HG02642 (cell line): ENCODE measurements around the gene MAGEC2.

ENCODE experiments used
- ATAC-seq: cut with Tn5 transposase; IDR thresholded peaks from one replicate; pipeline ENCODE4 v1.9.1; 2021; ENCODE audit warnings: mild to moderate bottlenecking; ENCODE audit not compliant: unreplicated experiment, poor library complexity

Gene MAGEC2, protein sequence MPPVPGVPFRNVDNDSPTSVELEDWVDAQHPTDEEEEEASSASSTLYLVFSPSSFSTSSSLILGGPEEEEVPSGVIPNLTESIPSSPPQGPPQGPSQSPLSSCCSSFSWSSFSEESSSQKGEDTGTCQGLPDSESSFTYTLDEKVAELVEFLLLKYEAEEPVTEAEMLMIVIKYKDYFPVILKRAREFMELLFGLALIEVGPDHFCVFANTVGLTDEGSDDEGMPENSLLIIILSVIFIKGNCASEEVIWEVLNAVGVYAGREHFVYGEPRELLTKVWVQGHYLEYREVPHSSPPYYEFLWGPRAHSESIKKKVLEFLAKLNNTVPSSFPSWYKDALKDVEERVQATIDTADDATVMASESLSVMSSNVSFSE

GRCh38 chrX:142204522-142205433 is at the start of gene MAGEC2:
TSS of gene MAGEC2 (minus strand) at chrX:142205290. CDS start at chrX:142203987, 1,303 bp downstream.
- no peak for ATAC-seq

GRCh38 chrX:142251680-142252079 is 46.6 kb upstream of the MAGEC2 start:
- no peak for ATAC-seq

- no peak for ATAC-seq
Observed at GRCh38 chrX:142251202-142251601, 46.1 kb upstream of the MAGEC2 start.

GRCh38 chrX:142250502-142250901 is 45.4 kb upstream of the MAGEC2 start:
- no peak for ATAC-seq

DNA sequence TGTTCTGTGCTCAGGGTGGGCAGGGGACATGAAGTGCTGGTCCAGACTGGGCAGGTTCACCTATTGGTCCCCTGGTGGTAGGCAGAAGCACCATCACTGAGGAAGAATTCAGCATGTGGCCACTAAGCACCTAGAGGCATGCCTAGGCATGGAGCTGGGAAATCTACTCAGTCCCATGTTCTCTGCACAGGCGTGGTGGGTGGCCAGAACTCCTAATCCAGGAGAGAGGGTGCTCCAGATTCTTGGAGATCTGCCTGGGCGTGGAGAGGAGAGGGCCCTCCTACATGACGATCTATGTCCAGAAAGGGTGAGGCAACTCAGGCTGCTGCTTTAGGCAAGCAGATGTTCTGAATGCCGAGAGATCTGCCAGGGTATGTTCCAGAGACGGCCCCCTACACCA is 44.6 kb upstream of the MAGEC2 start:
- ATAC-seq: no peak

DNA sequence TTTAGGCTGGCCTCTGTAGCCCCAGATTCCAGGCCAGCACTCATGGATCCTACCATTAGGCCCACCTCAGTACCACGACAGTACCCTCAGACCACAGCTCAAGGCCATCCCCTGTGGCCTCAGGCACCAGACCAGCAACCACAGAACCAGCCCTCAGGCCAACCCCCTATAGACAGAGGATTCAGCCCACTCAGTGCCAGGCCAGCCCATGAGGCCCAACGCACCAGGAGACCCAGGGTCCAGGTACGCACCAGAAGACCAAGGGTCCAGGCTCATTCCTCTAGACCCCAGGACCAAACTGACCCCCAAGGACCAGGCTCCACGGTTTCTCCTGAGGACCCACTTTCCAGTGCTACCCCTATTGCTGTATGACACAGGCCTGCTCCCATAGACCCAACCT is 39.5 kb upstream of the MAGEC2 start:
- no peak for ATAC-seq

DNA sequence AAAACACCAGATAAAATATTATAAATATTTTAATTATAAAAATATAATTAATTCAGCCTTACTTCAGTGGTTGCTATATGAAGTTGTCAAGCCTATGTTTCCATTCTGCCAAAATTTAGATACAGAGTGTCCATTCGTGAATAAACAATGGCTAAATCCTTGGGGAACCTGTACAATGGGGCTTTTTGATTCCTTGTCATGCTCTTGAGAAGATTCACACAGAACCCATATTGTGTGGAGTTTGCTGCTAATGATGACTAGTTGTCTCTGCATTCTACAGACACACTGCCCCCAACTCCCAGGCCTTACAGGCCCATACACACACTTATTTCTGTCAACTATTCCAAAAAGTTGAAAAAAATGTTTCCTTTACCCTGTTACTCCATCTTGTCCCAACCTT is 33.4 kb upstream of the MAGEC2 start:
- no peak for ATAC-seq

DNA sequence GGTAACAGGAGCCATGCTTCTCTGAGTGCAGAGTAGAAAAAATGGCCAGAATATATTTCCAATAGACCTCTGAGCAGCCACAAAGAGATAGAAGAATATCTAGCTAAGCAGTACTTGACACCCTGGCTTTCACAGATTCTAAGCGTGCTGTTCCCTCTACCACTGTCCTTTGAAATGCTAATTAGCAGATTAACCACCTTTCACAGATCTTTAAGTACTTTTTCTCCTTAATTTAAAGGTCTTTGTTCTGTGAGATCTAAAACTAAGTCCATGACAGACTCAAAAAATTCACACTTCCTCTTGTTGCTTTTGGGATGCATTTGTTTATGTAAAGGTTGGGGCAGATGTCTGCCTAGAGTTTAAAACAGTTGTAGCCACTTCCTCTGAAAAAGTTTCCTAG is 28.3 kb upstream of the MAGEC2 start:
- ATAC-seq: no peak

DNA sequence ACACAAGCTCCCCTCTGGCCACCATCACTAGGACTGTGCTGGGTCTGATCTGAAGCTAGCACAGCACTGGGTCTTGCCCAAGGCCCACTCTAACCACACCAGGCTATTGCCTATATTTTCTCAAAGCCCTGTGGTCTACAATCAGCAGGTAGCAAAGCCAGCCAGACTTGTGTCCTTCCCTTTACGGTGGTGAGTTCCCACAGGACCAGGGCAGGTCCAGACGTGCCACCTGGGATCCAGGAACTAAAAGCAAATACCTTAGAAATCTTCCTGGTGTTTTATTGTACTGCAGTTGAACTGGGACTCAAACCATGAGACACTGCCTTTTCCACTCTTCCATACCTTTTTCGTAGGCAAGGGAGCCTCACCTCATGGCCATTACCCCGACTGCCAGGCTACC is 9.0 kb upstream of the MAGEC2 start:
- no peak for ATAC-seq

- no peak for ATAC-seq
Observed at GRCh38 chrX:142201113-142201512, 4.0 kb downstream of the MAGEC2 start.

- no peak for ATAC-seq
Observed at GRCh38 chrX:142186103-142186502, 19.0 kb downstream of the MAGEC2 start.

DNA sequence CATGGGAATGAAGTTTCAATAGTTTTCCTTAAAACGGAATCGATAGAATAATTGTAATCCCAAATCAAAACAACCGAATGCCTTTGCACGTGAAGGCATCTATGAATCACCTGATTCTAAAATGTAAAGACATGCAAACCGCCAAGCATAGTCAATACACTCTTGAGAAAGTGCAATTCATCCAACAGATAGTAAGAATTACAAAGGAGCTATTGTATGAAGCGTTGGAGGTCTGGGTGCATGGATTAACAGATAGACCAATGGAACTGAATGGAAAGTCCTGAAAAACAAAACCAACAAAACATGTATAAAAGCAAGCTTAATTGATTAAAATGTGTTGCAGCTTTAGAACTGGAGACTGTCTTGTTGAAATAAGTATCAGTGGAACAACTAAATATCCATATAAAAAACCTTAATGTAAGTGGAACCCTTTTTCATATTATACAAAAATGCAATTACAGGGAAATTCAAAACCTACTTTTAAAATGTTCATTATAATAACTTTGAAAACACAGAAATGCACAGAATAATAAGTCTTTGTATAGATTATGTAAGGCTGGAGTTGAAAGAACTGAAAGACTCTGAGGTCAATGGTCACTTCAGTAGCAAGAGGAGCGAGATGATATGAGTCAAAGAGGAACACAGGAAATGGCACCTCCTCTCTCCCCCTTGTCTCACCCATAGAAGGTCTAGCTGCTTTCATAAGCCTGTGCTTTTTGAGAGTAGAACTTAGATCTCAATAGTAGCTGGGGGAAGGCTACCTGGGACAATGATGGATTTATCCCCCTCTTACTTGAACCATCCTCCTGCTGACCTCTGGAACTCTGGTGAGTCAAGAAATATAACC is 20.1 kb downstream of the MAGEC2 start:
- no peak for ATAC-seq

DNA sequence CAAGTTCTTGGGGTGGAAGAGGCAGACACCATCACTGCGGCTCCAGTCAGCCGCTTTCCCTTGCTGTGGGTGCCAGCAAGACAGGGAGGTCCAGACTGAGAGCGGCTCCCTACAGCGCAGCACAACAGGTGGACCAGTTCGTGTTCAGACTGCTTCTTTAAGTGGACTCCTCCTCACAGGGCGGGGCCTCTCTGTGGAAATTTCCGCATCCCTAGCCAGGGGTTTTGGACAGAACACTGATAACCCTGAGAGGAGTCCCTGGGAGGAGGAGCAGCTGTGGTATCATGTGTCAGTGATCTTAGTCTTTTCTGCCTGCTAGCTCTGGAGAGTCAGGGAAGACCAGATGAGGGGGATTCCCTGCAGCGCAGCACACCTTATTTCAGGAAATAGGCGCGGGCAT is 48.5 kb downstream of the MAGEC2 start:
- no peak for ATAC-seq
